Umbilical cord (tissue), 2 donors: Measurements from ENCODE around the gene KRTAP1-1. TPM values are rescaled to one million over a fixed set of nuclear protein-coding genes. Genes with fewer than 3 reads are reported as not detected.
"Not testable (repeated sequence)": the region's sequence is repeated elsewhere in the genome, so short reads cannot be mapped to it uniquely, and the experiment has no call there.

Experiments used
- DNase-seq: peaks from one replicate; pipeline ENCODE4 v3.0.0-alpha.2; 2015; ENCODE audit warnings: low spot score
- total RNA-seq: library from RNA; depleted of rRNA; stranded (reverse); fragments of >200 nt; gene quantifications from one replicate; pipeline ENCODE4 v1.2.3, GENCODE V29; 2014; ENCODE audit warnings: low replicate concordance; ENCODE audit not compliant: insufficient read depth

KRTAP1-1 gene
- total RNA-seq, 1 donor from 2014 or later = not detected

DNA sequence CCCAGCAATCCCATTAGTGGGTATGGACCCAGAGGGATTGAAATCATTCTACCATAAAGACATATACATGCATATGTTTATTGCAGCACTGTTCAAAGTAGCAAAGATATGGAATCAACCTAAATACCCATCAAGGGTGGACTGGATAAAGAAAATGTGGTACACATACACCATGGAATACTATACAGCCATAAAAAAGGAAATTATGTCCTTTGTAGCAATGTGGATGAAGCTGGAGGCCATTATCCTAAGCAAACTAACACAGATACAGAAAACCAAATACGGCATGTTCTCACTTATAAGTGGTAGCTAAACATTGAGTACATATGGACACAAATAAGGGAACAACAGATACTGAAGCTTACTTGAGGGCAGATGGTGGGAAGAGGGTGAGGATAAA, 16.3 kb upstream of the KRTAP1-1 start:
- DNase-seq = no peak

DNA sequence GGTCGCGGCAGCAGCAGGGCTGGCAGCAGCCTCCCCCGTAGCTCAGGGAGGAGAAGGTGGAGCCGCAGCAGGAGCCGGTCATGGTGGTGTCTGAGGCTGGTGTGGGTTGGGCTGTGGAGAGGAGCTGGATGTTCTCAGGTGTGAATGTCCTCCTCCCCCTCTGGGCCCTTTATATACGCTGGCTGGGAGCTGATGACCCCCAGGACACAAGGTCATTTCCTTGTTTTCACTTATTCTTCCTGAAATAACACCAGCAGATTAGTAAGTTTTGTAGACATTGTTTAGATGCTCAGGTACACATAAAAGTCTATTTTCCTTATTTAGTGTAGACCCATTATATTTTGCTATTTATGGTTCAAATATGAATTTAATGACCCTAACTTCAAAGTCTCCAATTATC, 13.9 kb upstream of the KRTAP1-1 start, which contains the start of gene KRTAP2-2:
KRTAP2-2 (minus strand) TSS at position 101 of the 400 bp plus-strand sequence; CDS start at position 82, 19 bp downstream.
- not testable (repeated sequence) for DNase-seq

DNA sequence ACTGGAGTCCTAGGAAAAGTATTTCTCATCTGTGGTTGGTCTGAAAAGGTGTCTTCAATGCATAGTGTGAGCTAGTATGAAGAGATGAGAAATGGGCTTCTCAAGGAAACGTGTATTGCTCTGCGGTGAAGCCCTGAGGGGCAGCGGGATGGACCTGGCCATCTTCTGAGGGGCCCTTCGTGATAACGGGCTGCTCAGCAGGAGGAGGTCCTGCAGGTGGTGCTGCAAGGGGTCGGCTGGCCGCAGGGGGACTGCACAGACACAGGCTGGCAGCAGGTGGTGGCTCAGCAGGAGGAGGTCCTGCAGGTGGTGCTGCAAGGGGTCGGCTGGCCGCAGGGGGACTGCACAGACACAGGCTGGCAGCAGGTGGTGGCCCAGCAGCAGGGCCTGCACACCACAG, 13.3 kb upstream of the KRTAP1-1 start:
- DNase-seq = not testable (repeated sequence)

GRCh38 chr17:41054025-41054424, 12.8 kb upstream of the KRTAP1-1 start:
- DNase-seq = no peak

DNA sequence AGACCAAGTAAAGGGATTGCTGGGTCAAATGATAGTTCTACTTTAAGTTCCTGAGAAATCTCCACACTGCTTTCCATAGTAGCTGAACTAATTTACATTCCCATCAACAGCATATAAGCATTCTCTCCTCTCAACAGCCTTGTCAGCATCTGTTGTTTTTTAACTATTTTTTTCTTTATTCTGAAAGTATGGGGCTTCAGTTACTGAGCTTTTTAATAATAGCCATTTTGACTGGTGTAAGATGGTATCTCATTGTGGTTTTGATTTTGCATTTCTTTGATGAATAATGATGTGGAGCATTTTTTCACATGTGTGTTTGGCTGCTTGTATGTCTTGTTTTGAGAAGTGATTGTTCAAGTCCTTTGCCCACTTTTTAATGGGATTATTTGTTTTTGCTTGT, 11.3 kb upstream of the KRTAP1-1 start:
- no peak for DNase-seq

DNA sequence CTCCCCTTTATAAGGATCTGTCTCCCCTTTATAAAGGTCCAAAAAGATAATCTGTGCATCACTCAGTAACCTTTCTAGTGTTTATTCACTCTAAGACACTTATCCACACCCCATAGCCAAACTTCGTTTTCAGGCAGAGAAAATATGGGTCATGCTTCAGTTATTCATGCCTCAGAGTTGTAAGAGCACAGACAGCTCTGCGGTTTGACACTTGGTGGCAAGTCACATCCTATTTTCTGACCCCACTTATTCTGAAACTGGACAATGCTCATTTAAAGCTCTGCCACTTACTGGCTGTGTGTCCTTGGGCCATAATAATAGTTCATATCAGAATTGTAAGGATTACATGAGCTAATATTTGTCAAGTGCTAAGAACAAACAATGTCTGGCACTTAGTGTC, 7.9 kb upstream of the KRTAP1-1 start:
- no peak for DNase-seq

GRCh38 chr17:41048441-41048840, 7.2 kb upstream of the KRTAP1-1 start:
- no peak for DNase-seq

DNA sequence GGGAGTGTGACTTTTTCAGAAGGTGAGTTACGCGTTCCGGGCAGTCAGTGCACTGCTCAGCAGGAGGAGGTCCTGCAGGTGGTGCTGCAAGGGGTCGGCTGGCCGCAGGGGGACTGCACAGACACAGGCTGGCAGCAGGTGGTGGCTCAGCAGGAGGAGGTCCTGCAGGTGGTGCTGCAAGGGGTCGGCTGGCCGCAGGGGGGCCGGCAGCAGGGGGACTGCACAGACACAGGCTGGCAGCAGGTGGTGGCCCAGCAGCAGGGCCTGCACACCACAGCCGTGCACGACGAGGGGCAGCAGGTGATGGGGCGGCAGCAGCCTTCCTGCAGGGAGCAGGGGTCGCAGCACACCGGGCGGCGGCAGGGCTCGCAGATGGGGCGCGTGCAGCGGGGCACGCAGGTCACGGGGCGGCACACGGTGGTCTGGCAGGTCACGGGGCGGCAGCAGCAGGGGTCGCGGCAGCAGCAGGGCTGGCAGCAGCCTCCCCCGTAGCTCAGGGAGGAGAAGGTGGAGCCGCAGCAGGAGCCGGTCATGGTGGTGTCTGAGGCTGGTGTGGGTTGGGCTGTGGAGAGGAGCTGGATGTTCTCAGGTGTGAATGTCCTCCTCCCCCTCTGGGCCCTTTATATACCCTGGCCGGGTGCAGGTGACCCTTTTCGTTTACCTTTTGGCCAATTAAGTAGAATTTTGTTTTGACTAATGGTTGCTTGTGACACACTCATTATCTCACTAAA, 5.7 kb upstream of the KRTAP1-1 start, which contains the start of gene KRTAP2-1:
KRTAP2-1 (minus strand) TSS at position 582 of the 731 bp plus-strand sequence; CDS start at position 533, 49 bp downstream.
- DNase-seq = not testable (repeated sequence)

DNA sequence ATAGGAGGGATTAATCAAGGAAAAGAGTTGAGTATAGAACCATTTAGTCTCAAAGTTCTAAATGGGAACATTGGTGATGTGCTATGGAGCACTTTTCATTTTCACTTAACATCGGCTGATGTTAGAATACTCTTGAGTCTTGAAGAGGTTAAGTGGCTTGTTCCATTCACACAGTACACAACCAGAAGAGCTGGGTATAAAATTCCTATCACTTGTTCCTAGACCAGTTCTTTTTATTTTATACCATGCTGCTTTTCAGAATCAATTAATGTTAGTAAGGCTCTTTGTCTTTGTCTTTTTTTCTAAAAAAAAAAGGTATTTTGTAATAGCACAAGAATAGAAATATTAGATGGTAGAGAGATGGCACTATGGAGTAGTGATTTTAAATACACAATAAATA, 1.7 kb upstream of the KRTAP1-1 start:
- no peak for DNase-seq

DNA sequence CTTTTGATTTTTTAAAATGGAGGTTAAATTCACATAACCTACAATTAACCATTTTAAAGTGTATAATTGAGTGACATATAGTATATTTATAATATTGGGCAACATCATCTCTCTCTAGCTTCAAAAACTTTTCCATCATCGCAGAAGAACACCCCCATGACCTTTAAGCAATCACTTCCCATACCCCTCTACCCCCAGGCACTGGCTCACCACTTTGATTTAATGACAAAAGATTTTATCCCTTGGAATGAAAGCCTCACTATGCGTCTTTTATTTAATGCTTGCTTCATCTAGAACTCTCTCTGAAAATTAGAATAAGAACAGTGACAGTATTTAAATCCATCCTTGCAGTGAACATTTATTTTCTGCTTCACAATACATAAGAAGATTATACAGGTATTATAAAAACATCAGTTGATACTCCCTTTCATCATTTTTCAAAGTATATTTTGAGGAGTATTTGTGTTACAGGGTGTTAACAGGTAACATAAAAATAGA, 3.3 kb downstream of the KRTAP1-1 start:
- DNase-seq = no peak

GRCh38 chr17:41034346-41034935, 6.8 kb downstream of the KRTAP1-1 start, which contains the start of gene KRTAP1-3:
KRTAP1-3 (minus strand) TSS chr17:41034874; CDS start chr17:41034821, 53 bp downstream.
- DNase-seq = not testable (repeated sequence)

DNA sequence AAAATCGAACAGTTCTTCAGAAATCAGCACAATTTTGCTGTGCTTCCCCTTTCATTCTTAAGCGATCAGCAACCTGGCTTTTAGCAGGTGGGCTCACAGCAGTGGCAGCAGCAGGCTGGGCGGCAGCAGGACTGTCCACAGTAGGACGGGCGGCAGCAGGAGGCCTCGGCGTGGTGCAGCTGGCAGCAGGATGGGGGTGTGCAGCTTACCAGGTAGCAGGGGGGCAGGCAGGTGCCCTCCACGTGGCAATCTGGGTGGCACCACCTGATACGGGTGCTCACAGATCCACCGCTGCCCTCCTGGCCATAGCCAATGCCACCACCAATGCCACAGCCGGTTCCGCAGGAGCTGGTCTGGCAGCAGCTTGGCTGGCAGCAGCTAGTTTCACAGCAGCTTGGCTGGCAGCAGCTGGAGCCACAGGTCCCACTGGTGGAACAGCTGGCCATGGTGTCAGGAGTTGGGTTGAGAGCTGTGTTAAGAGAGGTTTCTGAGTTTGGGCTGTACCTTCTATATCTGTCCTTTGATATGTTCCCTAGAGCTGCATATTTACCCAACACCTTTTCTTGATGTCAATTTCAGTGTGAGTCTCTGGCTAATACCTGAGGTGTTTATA, 11.5 kb downstream of the KRTAP1-1 start, which contains the start of gene KRTAP1-4:
KRTAP1-4 (minus strand) TSS at position 563 of the 613 bp plus-strand sequence; CDS start at position 446, 117 bp downstream.
- DNase-seq = no peak

GRCh38 chr17:41026715-41027471, 14.4 kb downstream of the KRTAP1-1 start, which contains the start of gene KRTAP1-5:
KRTAP1-5 (minus strand) TSS chr17:41027208; CDS start chr17:41027155, 53 bp downstream.
- no peak for DNase-seq

- no peak for DNase-seq
These were observed 16.6 kb downstream of the KRTAP1-1 start for GRCh38 chr17:41024697-41025096.

- no peak for DNase-seq
These were observed 20.9 kb downstream of the KRTAP1-1 start for GRCh38 chr17:41020336-41020735.

DNA sequence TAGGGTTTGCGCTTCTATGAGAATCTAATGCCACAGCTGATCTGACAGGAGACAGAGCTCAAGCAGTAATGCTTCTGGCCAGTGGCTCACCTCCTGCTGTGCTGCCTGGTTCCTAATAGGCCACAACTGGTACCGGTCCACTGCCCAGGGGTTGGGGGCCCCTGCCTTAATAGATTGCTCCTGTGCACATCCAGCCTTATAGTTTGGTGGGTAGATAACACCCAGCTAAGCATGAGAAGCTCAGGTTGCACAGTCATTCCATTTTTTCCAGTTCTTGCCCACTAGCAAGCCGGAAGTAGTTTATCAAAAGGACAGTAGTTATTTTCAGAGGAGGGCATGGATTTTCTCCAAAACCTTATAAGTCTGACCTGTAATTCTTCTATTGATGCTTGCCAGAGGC, 21.8 kb downstream of the KRTAP1-1 start:
- no peak for DNase-seq

DNA sequence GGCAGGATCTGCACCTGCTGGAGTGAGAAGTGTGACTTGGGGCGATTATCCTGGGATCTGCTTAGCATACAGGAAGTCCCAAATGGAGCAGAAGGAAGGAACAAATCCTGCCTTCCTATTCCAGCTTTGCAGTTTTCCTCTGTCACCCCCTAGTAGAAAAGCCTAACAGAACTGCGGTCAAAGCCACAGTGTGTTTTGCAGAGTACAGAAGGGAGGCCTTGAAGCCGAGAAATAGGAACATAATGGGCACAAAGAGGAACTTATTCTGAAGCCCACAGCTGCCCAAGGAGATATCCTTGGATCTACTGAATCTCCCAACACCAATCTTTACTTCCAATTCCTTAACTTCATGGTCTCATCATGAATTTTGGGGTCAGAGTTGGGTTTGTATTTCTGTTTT, 22.7 kb downstream of the KRTAP1-1 start:
- no peak for DNase-seq

DNA sequence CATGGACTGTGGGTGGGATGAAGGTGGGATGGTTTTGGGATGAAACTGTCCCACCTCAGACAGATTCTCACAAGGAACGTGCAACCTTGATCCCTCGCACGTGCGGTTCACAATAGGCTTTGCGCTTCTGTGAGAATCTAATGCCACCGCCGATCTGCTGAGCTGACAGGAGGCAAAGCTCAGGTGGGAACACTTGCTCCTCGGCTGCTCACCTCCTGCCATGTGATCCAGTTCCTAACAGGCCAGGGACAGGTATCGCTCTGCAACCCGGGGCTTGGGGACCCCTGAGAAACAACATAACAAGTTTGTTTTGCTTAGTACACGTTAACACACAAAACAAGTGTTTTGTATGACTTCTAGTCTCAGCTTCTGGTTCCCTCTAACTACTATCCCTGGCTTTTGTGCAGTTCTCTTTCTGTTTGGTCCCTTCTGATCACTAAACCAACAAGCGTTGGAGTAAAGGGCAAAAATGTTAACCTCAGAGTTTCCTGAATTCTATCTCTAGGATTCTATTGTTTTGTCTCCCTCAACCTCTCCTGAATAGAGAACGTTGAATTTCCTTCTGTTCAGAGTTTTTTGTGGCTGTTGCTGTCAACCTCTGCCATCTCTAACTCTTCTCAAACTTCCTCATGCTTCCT, 24.6 kb downstream of the KRTAP1-1 start:
- no peak for DNase-seq

DNA sequence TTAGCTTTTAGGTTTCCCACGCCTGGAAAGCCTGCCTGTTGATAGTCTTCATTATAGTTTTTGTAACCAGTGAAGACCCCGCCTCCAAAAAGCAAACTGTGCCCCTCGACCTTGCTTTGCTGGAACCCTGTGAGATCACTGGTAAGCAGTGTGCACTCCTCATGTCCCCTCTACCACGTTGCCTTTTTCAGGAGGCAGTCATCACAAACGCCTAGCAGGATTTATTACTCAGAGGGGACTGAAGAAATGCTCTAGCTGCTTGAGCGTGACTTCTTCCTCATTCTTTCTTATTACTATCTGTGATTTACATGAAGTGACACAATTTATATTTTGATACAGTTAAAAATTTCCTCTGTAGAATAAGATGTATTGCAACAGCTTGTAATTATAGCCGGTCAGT, 25.8 kb downstream of the KRTAP1-1 start:
- no peak for DNase-seq

GRCh38 chr17:41013606-41014005, 27.6 kb downstream of the KRTAP1-1 start:
- DNase-seq = no peak

- no peak for DNase-seq
These were observed 28.1 kb downstream of the KRTAP1-1 start for GRCh38 chr17:41013181-41013580.
